ENCODE results near the gene ERFL. TPM values are rescaled to one million over a fixed set of nuclear protein-coding genes. Genes with fewer than 3 reads are reported as not detected.

ERFL gene
- total and polyA plus RNA-seq, 2 experiments from 2014 or later = 0.69 TPM; not detected in 1

DNA sequence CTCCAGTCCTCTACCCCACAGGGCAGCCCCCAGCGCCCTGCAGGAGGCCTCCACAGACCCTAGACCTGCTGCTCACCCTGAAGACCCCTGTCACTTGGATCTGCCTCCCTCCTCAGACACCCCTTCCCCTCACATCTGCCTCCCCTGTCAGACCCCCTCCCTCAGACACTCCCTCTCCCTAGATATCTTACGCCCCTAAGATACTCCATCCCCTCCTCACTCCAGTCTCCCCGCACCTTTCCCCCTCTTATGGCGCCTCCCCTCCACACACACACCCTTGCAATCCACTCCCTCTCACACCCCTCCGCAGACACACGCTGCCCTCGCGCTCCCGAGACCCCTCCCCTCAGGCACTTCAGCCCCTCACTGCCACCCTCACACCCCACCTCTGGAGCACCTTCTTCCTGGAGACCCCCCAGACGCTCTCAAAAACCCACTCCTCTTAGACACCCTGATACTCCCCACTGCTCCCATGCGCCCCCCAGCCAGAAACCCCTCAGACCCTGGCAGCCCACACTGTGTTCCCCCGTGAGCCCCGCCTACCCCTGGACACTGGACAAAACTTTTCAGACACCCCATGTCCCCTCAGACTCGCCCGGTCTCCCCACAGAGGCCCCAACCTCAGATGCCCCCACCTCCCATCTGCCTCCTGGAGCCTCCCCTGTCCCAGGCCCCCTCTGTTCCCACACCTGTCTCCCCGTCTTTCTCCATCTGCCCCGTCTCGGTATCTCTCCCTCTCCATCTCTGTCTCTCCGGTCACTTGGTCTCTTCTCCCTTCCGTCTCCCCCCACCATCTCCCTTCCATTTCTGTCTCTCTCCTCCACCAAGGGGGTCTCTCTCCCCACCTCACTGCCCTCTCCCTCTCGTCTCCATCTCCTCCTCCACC, 14.5 kb downstream of the ERFL start (continued):
- TF ChIP-seq, protein P1, sequence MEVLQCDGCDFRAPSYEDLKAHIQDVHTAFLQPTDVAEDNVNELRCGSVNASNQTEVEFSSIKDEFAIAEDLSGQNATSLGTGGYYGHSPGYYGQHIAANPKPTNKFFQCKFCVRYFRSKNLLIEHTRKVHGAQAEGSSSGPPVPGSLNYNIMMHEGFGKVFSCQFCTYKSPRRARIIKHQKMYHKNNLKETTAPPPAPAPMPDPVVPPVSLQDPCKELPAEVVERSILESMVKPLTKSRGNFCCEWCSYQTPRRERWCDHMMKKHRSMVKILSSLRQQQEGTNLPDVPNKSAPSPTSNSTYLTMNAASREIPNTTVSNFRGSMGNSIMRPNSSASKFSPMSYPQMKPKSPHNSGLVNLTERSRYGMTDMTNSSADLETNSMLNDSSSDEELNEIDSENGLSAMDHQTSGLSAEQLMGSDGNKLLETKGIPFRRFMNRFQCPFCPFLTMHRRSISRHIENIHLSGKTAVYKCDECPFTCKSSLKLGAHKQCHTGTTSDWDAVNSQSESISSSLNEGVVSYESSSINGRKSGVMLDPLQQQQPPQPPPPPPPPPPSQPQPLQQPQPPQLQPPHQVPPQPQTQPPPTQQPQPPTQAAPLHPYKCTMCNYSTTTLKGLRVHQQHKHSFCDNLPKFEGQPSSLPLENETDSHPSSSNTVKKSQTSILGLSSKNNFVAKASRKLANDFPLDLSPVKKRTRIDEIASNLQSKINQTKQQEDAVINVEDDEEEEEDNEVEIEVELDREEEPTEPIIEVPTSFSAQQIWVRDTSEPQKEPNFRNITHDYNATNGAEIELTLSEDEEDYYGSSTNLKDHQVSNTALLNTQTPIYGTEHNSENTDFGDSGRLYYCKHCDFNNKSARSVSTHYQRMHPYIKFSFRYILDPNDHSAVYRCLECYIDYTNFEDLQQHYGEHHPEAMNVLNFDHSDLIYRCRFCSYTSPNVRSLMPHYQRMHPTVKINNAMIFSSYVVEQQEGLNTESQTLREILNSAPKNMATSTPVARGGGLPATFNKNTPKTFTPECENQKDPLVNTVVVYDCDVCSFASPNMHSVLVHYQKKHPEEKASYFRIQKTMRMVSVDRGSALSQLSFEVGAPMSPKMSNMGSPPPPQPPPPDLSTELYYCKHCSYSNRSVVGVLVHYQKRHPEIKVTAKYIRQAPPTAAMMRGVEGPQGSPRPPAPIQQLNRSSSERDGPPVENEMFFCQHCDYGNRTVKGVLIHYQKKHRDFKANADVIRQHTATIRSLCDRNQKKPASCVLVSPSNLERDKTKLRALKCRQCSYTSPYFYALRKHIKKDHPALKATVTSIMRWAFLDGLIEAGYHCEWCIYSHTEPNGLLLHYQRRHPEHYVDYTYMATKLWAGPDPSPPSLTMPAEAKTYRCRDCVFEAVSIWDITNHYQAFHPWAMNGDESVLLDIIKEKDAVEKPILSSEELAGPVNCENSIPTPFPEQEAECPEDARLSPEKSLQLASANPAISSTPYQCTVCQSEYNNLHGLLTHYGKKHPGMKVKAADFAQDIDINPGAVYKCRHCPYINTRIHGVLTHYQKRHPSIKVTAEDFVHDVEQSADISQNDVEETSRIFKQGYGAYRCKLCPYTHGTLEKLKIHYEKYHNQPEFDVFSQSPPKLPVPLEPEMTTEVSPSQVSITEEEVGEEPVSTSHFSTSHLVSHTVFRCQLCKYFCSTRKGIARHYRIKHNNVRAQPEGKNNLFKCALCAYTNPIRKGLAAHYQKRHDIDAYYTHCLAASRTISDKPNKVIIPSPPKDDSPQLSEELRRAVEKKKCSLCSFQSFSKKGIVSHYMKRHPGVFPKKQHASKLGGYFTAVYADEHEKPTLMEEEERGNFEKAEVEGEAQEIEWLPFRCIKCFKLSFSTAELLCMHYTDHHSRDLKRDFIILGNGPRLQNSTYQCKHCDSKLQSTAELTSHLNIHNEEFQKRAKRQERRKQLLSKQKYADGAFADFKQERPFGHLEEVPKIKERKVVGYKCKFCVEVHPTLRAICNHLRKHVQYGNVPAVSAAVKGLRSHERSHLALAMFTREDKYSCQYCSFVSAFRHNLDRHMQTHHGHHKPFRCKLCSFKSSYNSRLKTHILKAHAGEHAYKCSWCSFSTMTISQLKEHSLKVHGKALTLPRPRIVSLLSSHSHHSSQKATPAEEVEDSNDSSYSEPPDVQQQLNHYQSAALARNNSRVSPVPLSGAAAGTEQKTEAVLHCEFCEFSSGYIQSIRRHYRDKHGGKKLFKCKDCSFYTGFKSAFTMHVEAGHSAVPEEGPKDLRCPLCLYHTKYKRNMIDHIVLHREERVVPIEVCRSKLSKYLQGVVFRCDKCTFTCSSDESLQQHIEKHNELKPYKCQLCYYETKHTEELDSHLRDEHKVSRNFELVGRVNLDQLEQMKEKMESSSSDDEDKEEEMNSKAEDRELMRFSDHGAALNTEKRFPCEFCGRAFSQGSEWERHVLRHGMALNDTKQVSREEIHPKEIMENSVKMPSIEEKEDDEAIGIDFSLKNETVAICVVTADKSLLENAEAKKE (CRISPR knock-in tag; IDR thresholded peaks at IDR 0.05) = no peak
- peak; percentile 77 for TF ChIP-seq EZH2 (IDR thresholded peaks at IDR 0.05; ENCODE audit: low read depth, unreplicated experiment)

DNA sequence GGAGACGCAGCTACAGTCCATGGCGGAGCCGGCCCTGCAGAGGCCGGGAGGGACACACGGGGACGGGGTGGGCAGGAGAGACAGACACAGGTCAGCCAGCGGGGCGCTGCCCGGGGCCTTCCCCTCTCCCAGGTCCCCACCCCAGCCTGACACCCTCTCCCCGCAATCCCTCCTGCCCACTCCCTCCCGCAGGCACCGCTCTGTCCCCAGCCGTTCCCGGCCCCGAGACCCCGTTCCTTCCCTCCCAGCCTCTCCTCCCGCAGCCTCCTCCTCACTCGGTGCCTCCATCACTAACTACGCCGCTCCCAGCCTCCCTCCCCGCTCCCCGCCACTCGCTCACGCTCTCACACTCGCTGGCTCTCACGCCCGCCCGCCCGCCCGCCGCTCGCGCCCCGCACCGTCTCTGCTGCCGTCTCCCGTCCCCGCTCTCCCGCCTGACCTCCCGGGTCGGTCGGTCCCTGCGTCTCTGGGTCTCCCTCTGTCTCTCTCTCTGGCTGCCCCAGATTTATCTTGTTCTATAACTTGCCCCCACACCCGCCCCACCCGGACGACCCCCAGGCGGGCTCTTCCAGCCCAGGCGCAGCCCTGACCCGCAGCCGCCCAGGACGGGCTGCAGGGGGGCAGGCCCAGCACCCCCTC, 15.2 kb downstream of the ERFL start:
- ATAC-seq = peak; percentile 46
- H3K27ac ChIP-seq (ENCODE audit: low read depth) = no peak overlapping the region
- H3F3A ChIP-seq (replicated peaks; ENCODE audit: low read depth) = 0 out of 2 replicates have a peak, but pooled peaks cover 3% of the 10 kb centered on the region
- H2AFZ ChIP-seq = no peak overlapping the region
- no peak overlapping the region for H3K27ac Mint-ChIP-seq
- peak overlapping the region; percentile 76 for H3K4me2 ChIP-seq
- peak overlapping the region; percentile 67 for H3K4me3 Mint-ChIP-seq
- no peaks in the 10 kb centered on the region; the same call in 1 of the 2 replicates for H4K20me1 ChIP-seq (replicated peaks; ENCODE audit: insufficient read depth)
- no peaks in the 10 kb centered on the region for H3K9me2 ChIP-seq (ENCODE audit: insufficient read depth)
- no peaks in the 10 kb centered on the region for H3K79me2 ChIP-seq (replicated peaks; ENCODE audit: insufficient read depth)
- TF ChIP-seq CREB1 (CRISPR knock-in tag; IDR thresholded peaks at IDR 0.05; ENCODE audit: low read depth) (no peak), ZNF114 (CRISPR knock-in tag; IDR thresholded peaks at IDR 0.05) (no peak), EZH2phosphoT487 (IDR thresholded peaks at IDR 0.05; ENCODE audit: unreplicated experiment) (no peak), POLR2AphosphoS5 (IDR thresholded peaks at IDR 0.05; ENCODE audit: low read depth) (no peak)
- 0 out of 3 replicates have a peak, but pooled peaks cover 3% of the 10 kb centered on the region for H3K9me3 Mint-ChIP-seq
- peaks cover 94% of the 10 kb centered on the region for H3K27me3 ChIP-seq (ENCODE audit: insufficient read depth)
- no peaks in the 10 kb centered on the region for H3K36me3 ChIP-seq (ENCODE audit: insufficient read depth)
- H3K4me1 ChIP-seq (ENCODE audit: insufficient read depth) = peaks cover 5% of the 10 kb centered on the region; the same call in 1 of the 2 replicates
- no peaks in the 10 kb centered on the region; the same call in 2 of the 3 replicates for H3K36me3 Mint-ChIP-seq (ENCODE audit: low read depth)
- peak overlapping the region; percentile 54 for H3K4me3 ChIP-seq
- H3K4me1 Mint-ChIP-seq = peaks cover 11% of the 10 kb centered on the region
- peaks cover 54% of the 10 kb centered on the region for H3K27me3 Mint-ChIP-seq (ENCODE audit: insufficient read depth, low read depth, poor library complexity)
- DNase-seq (ENCODE audit: low spot score) = peak; percentile 76

Data from GM23338 (cell line).